Frontal cortex (tissue), 4 donors: ENCODE results near the gene NABP2. TPM values are rescaled to one million over a fixed set of nuclear protein-coding genes. Genes with fewer than 3 reads are reported as not detected.
A peak's percentile ranks its signal among the peaks of the same experiment; 100 is the strongest.
"Not testable (repeated sequence)": the region's sequence is repeated elsewhere in the genome, so short reads cannot be mapped to it uniquely, and the experiment has no call there.

Experiments used
- DNase-seq, 2 donors: peaks; one replicate each; pipeline ENCODE4 v3.0.0; 2012; ENCODE audit warnings: low spot score in 2 of 2
- FAIRE-seq: peaks from 2 replicates; lab custom pipeline; 2012; peaks lifted over from hg19 to GRCh38; lab: Jason Lieb, UNC
- total RNA-seq: library from RNA; depleted of rRNA; stranded (reverse); fragments of >200 nt; gene quantifications from one replicate; pipeline ENCODE4 v1.2.3, GENCODE V29; 2014
- donor health status: control.
- donor health status: control.
- donor health status: control.

Gene NABP2
- total RNA-seq, 1 donor from 2014 or later: 26.9 TPM

GRCh38 chr12:56241424-56242303 is 17.5 kb downstream of the NABP2 start:
- FAIRE-seq (no peak), DNase-seq (no peak)

DNA sequence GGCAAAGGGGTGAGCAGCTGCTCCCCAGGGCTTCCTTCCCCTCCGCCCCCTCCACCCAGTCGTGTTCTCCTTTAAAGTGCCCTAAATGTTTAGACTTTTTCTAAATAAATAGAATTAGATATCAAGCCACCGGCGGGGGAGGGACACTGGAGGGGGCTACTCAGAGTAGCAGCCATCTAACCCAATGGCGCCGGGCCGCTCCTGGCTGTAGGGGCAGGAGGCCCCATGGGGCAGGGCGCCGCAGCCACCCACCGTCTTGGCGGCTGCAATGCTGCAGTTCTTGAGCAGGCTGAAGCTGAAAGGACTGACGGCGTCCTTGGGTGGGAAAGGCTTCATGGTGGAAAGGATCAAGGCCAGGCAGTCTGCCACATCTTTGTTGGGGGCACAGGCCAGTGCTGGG is 18.8 kb downstream of the NABP2 start:
- FAIRE-seq: no peak

GRCh38 chr12:56243731-56244181 is 19.6 kb downstream of the NABP2 start:
- no peak for DNase-seq
- no peak for FAIRE-seq

More for the DNA sequence above, 18.8 kb downstream of the NABP2 start:
- no peak for DNase-seq

DNA sequence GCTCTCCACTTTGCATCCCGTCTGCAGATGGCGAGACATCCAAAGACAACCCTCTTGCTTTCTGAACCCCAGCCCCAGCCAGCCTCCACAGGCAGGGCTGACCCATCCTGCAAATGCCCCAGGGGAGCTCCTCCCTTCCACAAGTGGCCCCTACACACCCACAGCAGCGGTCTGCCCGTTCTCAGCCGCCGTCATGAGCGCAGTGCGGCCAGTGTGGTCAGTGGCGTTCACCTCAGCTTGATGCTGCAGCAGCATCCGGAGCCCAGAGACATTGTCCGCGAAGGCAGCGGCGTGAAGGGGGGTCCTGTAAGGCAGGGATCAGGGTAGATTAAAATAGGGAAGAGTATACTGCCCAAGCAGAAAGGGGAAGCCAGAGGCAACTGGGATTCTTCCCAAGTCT is 20.4 kb downstream of the NABP2 start:
- DNase-seq (no peak), FAIRE-seq (no peak)

GRCh38 chr12:56247923-56248322 is 23.8 kb downstream of the NABP2 start:
- FAIRE-seq: no peak
- DNase-seq: no peak

GRCh38 chr12:56248711-56249110 is 24.6 kb downstream of the NABP2 start:
- no peak for DNase-seq
- no peak for FAIRE-seq

DNA sequence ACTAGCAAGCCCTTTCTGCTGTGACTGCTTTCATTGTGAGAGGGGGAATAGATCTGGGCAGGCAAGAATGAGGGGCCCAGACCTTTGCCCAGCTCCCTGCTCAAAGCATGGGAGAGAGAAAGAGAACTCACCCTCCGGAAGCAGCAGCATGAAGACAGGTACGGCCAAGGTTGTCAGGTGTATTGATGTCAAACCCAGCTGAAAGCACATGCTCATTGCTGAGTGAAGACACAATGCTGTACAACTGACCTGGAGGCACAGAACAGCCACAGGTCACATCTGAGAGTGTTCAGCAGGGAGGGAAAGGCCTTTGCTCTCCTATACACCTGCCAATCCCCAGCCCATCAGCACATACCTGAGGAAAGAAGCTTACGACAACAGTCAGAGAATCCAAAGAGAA is 28.5 kb downstream of the NABP2 start:
- DNase-seq (no peak), FAIRE-seq (no peak)

GRCh38 chr12:56253091-56253490 is 28.9 kb downstream of the NABP2 start:
- DNase-seq (no peak), FAIRE-seq (no peak)

DNA sequence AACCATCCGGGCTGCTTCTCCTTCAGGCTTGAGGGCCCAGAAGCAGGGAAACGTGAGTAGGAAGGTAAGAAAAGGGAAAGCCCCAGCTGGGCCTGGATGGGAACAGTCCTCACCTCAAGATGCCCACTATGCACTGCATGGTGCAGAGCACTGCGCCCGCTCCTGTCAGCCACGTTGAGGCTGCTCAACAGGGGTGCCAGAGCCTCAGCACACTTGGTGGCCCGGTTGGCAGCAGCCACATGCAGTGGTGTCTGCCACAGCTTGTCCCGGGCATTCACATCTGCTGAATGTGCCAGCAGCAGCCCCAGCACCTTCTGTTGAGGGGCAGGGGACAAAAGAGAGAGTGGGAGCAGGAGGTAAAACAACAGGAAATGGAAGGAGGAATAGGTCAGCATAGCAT is 31.5 kb downstream of the NABP2 start:
- DNase-seq (no peak), FAIRE-seq (no peak)

DNA sequence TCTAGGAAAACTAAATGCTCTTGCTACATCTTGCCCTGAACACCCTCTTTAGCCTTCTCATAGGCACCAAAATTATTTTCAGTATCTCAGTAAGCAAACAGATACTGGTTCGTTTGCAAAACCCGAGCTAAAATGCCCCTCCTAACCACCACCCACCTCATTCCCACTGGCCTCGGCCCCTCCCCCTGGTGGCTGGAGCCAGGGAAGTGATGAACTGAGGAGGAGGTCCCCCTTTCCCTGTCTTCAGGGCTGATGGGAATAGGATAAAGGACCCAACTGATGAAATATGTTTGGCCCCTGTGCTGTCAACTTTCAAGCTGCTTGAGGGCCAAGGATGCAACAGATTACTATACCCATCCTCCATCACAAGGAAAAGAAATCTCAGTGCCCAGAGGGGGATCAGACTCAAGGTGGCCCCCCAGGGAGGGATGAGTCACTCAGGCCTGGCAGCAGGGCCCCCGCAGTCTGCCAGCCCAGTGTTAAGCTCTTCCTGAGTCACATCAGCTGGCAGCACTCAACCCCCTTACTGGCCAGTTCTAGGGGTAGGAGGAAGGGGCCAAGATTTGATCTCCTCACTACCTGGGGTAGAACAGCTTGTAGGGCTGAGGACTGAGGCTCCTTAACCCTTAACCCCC is 32.3 kb downstream of the NABP2 start:
- FAIRE-seq: no peak
- DNase-seq: no peak

DNA sequence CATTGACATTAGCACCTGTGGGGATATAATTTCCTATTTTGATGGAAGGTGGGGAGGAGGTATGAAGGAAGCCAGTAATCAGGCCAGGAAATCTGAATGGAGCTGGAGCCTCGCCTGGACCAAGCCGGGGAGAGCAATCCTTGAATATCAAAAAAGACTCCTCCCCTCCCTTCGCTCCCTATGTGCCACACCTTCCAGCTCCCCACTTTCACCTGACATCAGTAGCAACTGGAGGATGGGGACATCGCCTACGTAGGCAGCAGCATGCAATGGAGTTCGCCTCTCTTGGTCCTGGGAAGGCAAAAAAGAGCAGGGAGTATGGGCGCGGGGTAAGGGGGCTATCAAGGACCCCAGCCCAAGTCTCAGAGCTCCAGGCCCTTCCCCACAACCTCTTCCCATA is 32.9 kb downstream of the NABP2 start:
- DNase-seq: no peak
- no peak for FAIRE-seq

DNA sequence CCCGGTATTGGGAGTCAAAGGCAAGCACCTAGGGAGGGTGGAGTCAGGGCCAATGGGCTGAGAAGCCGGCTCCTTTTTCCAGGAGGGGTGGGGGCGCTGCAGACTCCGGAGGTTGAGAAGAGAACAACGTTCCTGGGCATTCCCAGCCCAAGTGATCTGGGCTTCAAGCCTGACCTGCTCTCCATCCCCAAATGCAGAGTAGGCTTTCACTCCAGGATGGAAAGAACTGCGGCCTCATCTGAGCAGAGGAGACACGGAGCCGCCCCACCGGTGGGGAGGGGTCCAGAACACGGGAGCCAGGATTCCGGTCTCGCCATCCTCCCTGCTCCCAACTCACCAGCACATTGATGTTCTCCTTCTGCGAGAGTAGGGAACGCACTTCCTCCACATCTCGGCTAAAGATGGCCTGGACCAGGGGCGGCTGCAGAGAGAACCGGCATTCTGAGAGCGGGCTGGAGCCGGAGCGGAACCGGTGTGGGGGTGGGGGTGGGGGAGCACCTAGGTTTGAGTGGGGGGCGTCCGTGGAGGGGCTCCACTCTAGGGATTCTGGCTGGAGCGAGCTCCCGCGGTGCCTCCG is 33.4 kb downstream of the NABP2 start:
- FAIRE-seq: no peak
- no peak for DNase-seq

DNA sequence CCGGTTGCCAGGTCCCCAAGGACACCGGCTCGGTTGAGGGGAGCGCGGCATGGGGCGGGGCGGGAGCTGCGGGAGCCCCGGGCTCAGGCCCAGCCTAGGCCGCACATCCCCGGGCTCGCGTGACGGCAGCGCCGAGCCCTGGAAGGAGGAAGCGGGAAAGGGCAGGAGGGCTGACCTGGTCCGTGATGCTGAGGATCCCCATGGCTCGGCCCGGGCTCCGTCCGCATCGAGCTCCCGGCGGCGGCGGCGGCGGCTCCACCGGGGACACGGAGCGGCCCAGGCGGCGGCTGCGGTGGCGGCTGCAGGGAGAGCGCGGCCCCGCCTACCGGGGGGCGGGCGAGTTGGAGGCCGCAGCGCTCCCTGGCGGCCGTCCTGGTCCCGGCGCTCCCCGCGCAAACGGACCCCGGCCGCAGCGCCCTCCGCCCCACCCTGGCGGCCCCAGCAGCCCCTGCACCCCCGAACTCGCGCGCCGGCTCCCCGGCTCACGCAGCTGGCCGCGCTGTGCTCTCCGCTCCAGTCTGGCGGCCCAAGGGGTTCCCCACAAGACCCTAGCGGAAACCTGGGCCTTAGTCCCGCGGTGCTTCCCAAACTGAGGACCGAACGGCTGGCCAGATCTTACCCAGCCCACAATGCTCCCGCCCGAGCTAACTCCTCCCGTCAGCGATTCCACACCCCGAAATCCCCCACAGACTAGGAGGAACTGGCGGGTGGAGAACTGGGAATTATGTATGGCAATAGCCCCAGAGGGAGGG is 34.1 kb downstream of the NABP2 start, which contains the start of gene ANKRD52:
ANKRD52 (minus strand) TSS at position 317 of the 752 bp plus-strand sequence; CDS start at position 202, 115 bp downstream.
- FAIRE-seq (no peak), DNase-seq (peak; percentile 94)

- FAIRE-seq (no peak), DNase-seq (no peak)
These were observed 34.7 kb downstream of the NABP2 start for GRCh38 chr12:56258820-56259183.

DNA sequence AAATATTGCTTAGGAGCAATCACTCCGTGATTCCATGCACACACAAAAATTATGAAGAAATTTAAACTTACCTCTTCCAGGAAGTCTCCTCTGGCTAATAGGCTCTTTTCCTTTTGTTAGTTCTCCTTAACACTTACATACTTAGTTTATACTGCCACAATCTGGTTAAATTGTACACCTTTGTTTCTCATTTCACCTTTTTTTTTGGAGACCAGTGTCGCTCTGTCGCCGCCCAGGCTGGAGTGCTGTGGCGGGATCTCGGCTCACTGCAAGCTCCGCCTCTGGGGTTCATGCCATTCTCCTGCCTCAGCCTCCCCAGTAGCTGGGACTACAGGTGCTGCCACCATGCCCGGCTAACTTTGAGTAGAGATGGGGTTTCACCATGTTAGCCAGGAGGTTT is 36.2 kb downstream of the NABP2 start:
- FAIRE-seq: no peak

GRCh38 chr12:56260921-56261320 is 36.8 kb downstream of the NABP2 start:
- DNase-seq: no peak
- FAIRE-seq: no peak

More for the DNA sequence above, 36.2 kb downstream of the NABP2 start:
- no peak for DNase-seq

- FAIRE-seq: no peak
- DNase-seq: no peak
These were observed 37.5 kb downstream of the NABP2 start for GRCh38 chr12:56261503-56262232.

DNA sequence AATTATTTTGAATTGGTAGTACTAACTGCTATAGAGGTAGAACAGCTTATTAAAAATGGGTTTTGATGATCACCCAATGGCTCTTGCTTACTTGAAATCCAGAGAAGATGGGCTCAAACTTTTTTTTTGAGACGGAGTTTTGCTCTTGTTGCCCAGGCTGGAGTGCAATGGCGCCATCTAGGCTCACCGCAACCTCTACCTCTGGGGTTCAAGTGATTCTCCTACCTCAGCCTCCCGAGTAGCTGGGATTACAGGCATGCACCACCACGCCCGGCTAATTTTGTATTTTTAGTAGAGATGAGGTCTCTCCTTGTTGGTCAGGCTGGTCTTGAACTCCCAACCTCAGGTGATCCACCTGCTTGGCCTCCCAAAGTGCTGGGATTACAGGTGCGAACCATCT is 38.8 kb downstream of the NABP2 start:
- not testable (repeated sequence) for DNase-seq, FAIRE-seq

DNA sequence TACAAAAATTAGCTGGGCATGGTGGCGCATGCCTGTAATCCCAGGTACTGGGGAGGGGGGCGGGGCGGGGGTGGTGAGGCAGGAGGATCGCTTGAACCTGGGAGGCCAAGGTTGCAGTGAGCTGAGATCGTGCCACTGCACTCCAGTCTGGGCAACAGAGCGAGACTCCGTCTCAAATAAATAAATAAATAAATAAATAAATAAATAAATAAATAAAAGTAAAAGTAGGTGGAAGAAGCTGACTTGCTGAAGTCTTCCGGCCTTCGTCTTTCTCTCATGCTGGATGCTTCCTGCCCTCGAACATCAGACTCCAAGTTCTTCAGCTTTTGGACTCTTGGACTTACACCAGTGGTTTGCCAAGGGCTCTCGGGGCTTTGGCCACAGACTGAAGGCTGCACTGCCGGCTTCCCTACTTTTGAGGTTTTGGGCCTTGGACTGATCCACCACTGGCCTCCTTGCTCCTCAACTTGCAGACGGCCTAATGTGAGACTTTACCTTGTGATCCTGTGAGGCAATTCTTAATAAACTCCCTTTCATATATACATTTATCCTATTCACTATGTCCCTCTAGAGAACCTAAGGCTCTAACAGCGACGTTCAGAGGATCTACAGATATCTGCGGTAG is 42.0 kb downstream of the NABP2 start:
- not testable (repeated sequence) for FAIRE-seq, DNase-seq
